ENCODE data around the gene RYR2. TPM values are rescaled to one million over a fixed set of nuclear protein-coding genes. Genes with fewer than 3 reads are reported as not detected.

The RYR2 gene
- polyA plus RNA-seq, 2 of the 4 experiments (the other 2 are of a cell fraction), result 0.06 TPM; not detected in 1

- CTCF ChIA-PET, result no interaction called here
- POLR2A ChIA-PET, result no interaction called here
- Histone ChIP-seq H3K4me2 (no peak overlapping the region), H3K27ac (no peak overlapping the region), H3K9me3 (no peaks in the 10 kb centered on the region), H3K4me1 (no peaks in the 10 kb centered on the region), H3K4me3 (no peak overlapping the region)
- TF ChIP-seq HOXB13 (CRISPR knock-in tag; IDR thresholded peaks at IDR 0.05; ENCODE audit: low read depth), result no peak
- TF ChIP-seq ESRRA (IDR thresholded peaks at IDR 0.05; ENCODE audit: borderline replicate concordance, low read length), result no peak
- no peak for TF ChIP-seq JUNB (IDR thresholded peaks at IDR 0.05)
- no peak for TF ChIP-seq MYC (IDR thresholded peaks at IDR 0.05; ENCODE audit: borderline replicate concordance, low read length)
- TF ChIP-seq, protein P1, sequence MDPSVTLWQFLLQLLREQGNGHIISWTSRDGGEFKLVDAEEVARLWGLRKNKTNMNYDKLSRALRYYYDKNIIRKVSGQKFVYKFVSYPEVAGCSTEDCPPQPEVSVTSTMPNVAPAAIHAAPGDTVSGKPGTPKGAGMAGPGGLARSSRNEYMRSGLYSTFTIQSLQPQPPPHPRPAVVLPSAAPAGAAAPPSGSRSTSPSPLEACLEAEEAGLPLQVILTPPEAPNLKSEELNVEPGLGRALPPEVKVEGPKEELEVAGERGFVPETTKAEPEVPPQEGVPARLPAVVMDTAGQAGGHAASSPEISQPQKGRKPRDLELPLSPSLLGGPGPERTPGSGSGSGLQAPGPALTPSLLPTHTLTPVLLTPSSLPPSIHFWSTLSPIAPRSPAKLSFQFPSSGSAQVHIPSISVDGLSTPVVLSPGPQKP (IDR thresholded peaks at IDR 0.05; ENCODE audit: low read depth, low read length), result no peak
- TF ChIP-seq CHD4 (IDR thresholded peaks at IDR 0.05; ENCODE audit: borderline replicate concordance), result no peak
- TF ChIP-seq, protein P2, sequence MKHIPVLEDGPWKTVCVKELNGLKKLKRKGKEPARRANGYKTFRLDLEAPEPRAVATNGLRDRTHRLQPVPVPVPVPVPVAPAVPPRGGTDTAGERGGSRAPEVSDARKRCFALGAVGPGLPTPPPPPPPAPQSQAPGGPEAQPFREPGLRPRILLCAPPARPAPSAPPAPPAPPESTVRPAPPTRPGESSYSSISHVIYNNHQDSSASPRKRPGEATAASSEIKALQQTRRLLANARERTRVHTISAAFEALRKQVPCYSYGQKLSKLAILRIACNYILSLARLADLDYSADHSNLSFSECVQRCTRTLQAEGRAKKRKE (CRISPR knock-in tag; IDR thresholded peaks at IDR 0.05; ENCODE audit: low read depth), result no peak
- TF ChIP-seq, protein P3, sequence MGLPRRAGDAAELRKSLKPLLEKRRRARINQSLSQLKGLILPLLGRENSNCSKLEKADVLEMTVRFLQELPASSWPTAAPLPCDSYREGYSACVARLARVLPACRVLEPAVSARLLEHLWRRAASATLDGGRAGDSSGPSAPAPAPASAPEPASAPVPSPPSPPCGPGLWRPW (IDR thresholded peaks at IDR 0.05), result no peak
- TF ChIP-seq EP300 (IDR thresholded peaks at IDR 0.05), result no peak
- TF ChIP-seq FOSL2 (IDR thresholded peaks at IDR 0.05), result no peak
- TF ChIP-seq FOSL2 (CRISPR knock-in tag; IDR thresholded peaks at IDR 0.05), result no peak
- no peak for TF ChIP-seq CTCF (IDR thresholded peaks at IDR 0.05)
- no peak for TF ChIP-seq ZFP36 (IDR thresholded peaks at IDR 0.05; ENCODE audit: borderline replicate concordance, partially characterized antibody)
- TF ChIP-seq, protein P4, sequence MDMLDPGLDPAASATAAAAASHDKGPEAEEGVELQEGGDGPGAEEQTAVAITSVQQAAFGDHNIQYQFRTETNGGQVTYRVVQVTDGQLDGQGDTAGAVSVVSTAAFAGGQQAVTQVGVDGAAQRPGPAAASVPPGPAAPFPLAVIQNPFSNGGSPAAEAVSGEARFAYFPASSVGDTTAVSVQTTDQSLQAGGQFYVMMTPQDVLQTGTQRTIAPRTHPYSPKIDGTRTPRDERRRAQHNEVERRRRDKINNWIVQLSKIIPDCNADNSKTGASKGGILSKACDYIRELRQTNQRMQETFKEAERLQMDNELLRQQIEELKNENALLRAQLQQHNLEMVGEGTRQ (IDR thresholded peaks at IDR 0.05), result no peak
- no peak for TF ChIP-seq BHLHE40 (IDR thresholded peaks at IDR 0.05; ENCODE audit: low read depth, low read length)
- WGBS (ENCODE audit: missing lambda C conversion rate), result 58% methylated on average over 2 of the region's 2 CpGs
- DNase-seq (ENCODE audit: low read depth in 1 of 2, low spot score in 1 of 2), result no peak
- no peak for FAIRE-seq
- ATAC-seq, result no peak
Measured at GRCh38 chr1:237751090-237751489, 709.1 kb downstream of the RYR2 start.

DNA sequence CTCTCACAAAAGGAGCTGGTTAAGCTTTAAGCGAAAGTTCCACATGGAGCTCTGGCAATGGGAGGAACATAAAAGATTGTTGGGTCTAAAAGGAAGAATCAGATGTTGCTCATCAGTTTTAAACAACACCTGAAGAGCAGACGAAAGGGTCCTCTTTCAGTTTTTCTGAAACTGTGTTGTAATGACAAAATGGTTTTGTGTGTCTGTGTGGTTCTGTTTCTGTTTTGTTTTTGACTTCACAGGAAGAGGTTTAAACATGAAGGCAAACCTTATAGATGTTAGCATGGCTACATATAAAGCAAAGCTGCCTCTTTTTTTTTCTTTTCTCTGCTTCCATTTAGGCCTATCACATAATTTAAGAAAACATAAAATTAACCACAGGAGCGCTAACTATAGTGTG lies 712.6 kb downstream of the RYR2 start:
- peaks cover 4% of the 10 kb centered on the region; the same call in 1 of the 3 replicates for H3K4me1 ChIP-seq
- ATAC-seq, result no peak
- ChIA-PET CTCF (no interaction called here), POLR2A (no interaction called here)
- WGBS (ENCODE audit: missing lambda C conversion rate), result 43% methylated on average over 3 of the region's 3 CpGs
- no peak for TF ChIP-seq CHD4 (IDR thresholded peaks at IDR 0.05; ENCODE audit: borderline replicate concordance)
- no peak for TF ChIP-seq BHLHE40 (IDR thresholded peaks at IDR 0.05; ENCODE audit: low read depth, low read length)
- no peak for TF ChIP-seq FOSL2 (IDR thresholded peaks at IDR 0.05)
- no peak for TF ChIP-seq FOSL2 (CRISPR knock-in tag; IDR thresholded peaks at IDR 0.05)
- TF ChIP-seq JUNB (IDR thresholded peaks at IDR 0.05), result no peak
- no peak for TF ChIP-seq SMC3 (IDR thresholded peaks at IDR 0.05)
- no peak for TF ChIP-seq HOXB13 (CRISPR knock-in tag; IDR thresholded peaks at IDR 0.05; ENCODE audit: low read depth)
- no peak for TF ChIP-seq RNF2 (IDR thresholded peaks at IDR 0.05; ENCODE audit: borderline replicate concordance, low read depth)
- TF ChIP-seq JUN (IDR thresholded peaks at IDR 0.05), result no peak
- no peak for TF ChIP-seq POLR2AphosphoS2 (conservative IDR thresholded peaks at IDR 0.05; ENCODE audit: low read length)
- no peak for TF ChIP-seq POLR2A (IDR thresholded peaks at IDR 0.05; ENCODE audit: low read length)
- TF ChIP-seq RCOR1 (IDR thresholded peaks at IDR 0.05; ENCODE audit: low read depth, low read length), result no peak
- TF ChIP-seq MAZ (IDR thresholded peaks at IDR 0.05; ENCODE audit: borderline replicate concordance, low read depth, low read length), result no peak
- TF ChIP-seq BCL3 (IDR thresholded peaks at IDR 0.05), result no peak
- no peak for TF ChIP-seq CEBPB (IDR thresholded peaks at IDR 0.05)
- TF ChIP-seq RAD21 (conservative IDR thresholded peaks at IDR 0.05 in 1 of 2, IDR thresholded peaks at IDR 0.05 in 1 of 2), result no peak
- TF ChIP-seq HOXA7 (CRISPR knock-in tag; IDR thresholded peaks at IDR 0.05), result no peak
- TF ChIP-seq HEYL (CRISPR knock-in tag; IDR thresholded peaks at IDR 0.05), result no peak
- FAIRE-seq, result no peak
- no peak overlapping the region for H3K4me3 ChIP-seq
- H3K4me2 ChIP-seq, result no peak overlapping the region
- no peak for DNase-seq (ENCODE audit: low read depth in 1 of 2, low spot score in 1 of 2)
- no peaks in the 10 kb centered on the region for H3K9me3 ChIP-seq
- H3K27ac ChIP-seq, result no peak overlapping the region

Data from A549 (cell line).